ENCODE data around the gene TTC19.

DNA sequence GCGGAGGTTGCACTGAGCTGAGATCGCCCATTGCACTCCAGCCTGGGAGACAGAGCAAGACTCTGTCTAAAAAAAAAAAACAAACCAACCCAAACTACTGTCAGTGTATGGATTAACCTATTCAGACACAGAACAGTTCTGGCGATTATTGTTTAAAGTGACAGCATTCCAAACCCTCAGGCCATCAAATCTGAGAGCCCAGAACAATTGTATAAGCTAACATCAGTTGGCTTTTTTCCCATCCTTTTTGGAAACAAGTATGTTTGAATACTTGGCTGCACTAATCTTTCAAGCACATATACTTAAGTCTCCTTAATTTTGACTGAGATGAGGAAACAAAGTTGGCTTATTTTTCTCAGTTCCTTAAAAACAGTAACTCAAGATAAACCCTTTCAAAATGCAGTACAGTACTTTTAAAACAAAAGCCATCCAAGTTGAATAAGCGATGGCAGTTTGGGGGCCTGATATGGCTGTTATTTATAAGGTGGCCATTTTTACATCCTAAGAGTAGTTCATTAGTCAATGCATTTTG, 1.5 kb upstream of the TTC19 start:
- TF ChIP-seq, protein P1, sequence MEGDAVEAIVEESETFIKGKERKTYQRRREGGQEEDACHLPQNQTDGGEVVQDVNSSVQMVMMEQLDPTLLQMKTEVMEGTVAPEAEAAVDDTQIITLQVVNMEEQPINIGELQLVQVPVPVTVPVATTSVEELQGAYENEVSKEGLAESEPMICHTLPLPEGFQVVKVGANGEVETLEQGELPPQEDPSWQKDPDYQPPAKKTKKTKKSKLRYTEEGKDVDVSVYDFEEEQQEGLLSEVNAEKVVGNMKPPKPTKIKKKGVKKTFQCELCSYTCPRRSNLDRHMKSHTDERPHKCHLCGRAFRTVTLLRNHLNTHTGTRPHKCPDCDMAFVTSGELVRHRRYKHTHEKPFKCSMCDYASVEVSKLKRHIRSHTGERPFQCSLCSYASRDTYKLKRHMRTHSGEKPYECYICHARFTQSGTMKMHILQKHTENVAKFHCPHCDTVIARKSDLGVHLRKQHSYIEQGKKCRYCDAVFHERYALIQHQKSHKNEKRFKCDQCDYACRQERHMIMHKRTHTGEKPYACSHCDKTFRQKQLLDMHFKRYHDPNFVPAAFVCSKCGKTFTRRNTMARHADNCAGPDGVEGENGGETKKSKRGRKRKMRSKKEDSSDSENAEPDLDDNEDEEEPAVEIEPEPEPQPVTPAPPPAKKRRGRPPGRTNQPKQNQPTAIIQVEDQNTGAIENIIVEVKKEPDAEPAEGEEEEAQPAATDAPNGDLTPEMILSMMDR (IDR thresholded peaks at IDR 0.05) = no peak
- no peak for TF ChIP-seq POLR2A (IDR thresholded peaks at IDR 0.05)
